Calu3 (cell line): ENCODE results near the gene CYFIP1. TPM values are rescaled to one million over a fixed set of nuclear protein-coding genes. Genes with fewer than 3 reads are reported as not detected.

ENCODE experiments used
- BruUV-seq: library from RNA; stranded (reverse); fragments of 400-500 nt; replicated peaks from 2 replicates; lab custom pipeline; 2021; lab: Mats Ljungman, UMichigan
- CTCF ChIA-PET: fragments of 300-600 bp; sonication (Branson Sonifier 250); formaldehyde crosslinking; loops from one replicate; lab custom pipeline; 2022; ENCODE audit warnings: antibody characterized with exemption; lab: Charles Lee
- DNase-seq: peaks from one replicate; pipeline ENCODE4 v3.0.0; 2022
- H3K27ac Mint-ChIP-seq: one replicate; pipeline ENCODE4 v1.8.0; 2022; ENCODE audit warnings: mixed read lengths; ENCODE audit not compliant: unreplicated experiment
- H3K27me3 Mint-ChIP-seq: one replicate; pipeline ENCODE4 v1.8.0; 2022; ENCODE audit warnings: mixed read lengths; ENCODE audit not compliant: unreplicated experiment
- H3K36me3 Mint-ChIP-seq: one replicate; pipeline ENCODE4 v1.8.0; 2022; ENCODE audit warnings: mild to moderate bottlenecking, moderate library complexity, mixed read lengths; ENCODE audit not compliant: insufficient read depth, unreplicated experiment
- H3K4me1 Mint-ChIP-seq: one replicate; pipeline ENCODE4 v1.8.0; 2022; ENCODE audit warnings: mild to moderate bottlenecking, low read depth, mixed read lengths; ENCODE audit not compliant: unreplicated experiment
- H3K4me3 Mint-ChIP-seq: one replicate; pipeline ENCODE4 v1.8.0; 2022; ENCODE audit warnings: mild to moderate bottlenecking, low read depth, moderate library complexity, mixed read lengths; ENCODE audit not compliant: unreplicated experiment
- H3K9me3 Mint-ChIP-seq: one replicate; pipeline ENCODE4 v1.8.0; 2022; ENCODE audit warnings: low read depth, mixed read lengths; ENCODE audit not compliant: unreplicated experiment
- intact Hi-C: fragments of 100-400 bp; cut with micrococcal nuclease; formaldehyde crosslinking; loops from one replicate; pipeline ENCODE4 v1.10.0; 2022; ENCODE audit not compliant: unreplicated experiment
- total RNA-seq: library from RNA; stranded (reverse); gene quantifications from 2 replicates; pipeline ENCODE4 v1.2.3, GENCODE V29; 2022
- TF ChIP-seq, protein P1 (sequence below): fragments of 200-600 bp; IDR thresholded peaks from one replicate; pipeline ENCODE4 v1.8.0; 2022; ENCODE audit warnings: antibody characterized with exemption; ENCODE audit not compliant: unreplicated experiment

The CYFIP1 gene
- total RNA-seq, 1 experiment from 2014 or later: 60.1 TPM

DNA sequence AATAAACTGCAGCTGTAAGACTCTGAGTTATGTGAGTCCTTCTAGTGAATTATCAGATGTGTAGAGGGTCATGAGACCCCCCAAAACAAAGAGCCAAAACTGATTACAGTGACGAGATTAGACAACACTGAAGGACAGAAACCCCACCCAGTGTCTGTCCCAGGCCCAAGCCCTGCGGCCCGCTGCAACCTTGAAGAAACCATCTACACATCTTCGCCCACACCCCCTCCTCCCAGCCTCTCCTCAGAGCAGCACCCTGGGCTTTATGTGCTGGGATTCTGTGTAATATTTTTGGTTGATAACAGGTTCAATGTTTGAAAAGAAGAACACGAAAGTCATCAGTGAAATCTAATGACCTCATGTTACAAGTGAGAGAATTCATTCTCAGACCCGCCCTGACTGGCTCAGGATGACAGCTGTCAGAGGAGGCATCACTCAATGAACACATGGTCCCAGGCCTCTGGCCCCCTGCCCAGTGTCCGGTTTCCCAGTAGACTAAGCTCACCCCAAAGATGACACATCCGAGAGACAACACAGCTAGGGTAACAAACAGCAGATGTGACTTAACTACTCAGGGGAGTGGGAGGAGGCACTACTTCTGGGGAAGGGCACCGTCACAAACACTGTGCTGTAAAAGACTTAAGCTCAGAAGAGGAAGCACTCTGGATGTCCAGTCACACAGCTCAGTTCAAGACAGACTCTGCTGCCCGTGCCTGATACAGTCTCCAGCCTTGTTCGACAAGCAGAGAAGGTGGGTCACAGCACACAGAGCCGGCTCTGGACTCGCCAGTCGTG lies 92.8 kb downstream of the CYFIP1 start:
- no peaks in the 10 kb centered on the region for H3K9me3 Mint-ChIP-seq
- DNase-seq: no peak

DNA sequence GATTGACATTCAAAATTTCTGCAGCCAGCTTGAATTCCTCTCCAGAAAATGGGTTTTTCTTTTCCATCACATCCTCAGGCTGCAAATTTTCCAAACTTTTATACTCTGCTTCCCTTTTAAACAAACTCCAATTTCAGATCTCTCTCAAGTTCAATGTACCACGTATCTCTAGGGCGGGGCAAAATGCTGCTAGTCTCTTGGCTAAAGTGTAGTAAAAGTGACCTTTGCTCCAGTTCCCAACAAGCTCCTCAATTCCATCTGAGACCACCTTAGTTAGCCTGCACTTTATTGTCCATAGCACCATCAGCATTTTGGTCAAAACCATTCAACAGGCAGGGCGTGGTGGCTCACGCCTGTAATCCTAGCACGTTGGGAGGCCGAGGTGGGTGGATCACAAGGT lies 95.0 kb downstream of the CYFIP1 start:
- no peak overlapping the region for H3K4me3 Mint-ChIP-seq
- no peaks in the 10 kb centered on the region for H3K27me3 Mint-ChIP-seq
- peaks cover 15% of the 10 kb centered on the region for H3K36me3 Mint-ChIP-seq
- CTCF ChIA-PET: no interaction called here
- intact Hi-C loops: no loop called here
- H3K27ac Mint-ChIP-seq: no peak overlapping the region
- H3K9me3 Mint-ChIP-seq: no peaks in the 10 kb centered on the region
- DNase-seq: no peak
- BruUV-seq: no TSS peak
- TF ChIP-seq, protein P1, sequence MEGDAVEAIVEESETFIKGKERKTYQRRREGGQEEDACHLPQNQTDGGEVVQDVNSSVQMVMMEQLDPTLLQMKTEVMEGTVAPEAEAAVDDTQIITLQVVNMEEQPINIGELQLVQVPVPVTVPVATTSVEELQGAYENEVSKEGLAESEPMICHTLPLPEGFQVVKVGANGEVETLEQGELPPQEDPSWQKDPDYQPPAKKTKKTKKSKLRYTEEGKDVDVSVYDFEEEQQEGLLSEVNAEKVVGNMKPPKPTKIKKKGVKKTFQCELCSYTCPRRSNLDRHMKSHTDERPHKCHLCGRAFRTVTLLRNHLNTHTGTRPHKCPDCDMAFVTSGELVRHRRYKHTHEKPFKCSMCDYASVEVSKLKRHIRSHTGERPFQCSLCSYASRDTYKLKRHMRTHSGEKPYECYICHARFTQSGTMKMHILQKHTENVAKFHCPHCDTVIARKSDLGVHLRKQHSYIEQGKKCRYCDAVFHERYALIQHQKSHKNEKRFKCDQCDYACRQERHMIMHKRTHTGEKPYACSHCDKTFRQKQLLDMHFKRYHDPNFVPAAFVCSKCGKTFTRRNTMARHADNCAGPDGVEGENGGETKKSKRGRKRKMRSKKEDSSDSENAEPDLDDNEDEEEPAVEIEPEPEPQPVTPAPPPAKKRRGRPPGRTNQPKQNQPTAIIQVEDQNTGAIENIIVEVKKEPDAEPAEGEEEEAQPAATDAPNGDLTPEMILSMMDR: no peak
- H3K4me1 Mint-ChIP-seq: no peaks in the 10 kb centered on the region

More for the DNA sequence above, 92.8 kb downstream of the CYFIP1 start:
- H3K36me3 Mint-ChIP-seq: peaks cover 9% of the 10 kb centered on the region
- no peak overlapping the region for H3K4me3 Mint-ChIP-seq
- TF ChIP-seq, protein P1: no peak
- intact Hi-C loops: no loop called here
- BruUV-seq: no TSS peak
- H3K4me1 Mint-ChIP-seq: no peaks in the 10 kb centered on the region
- no peaks in the 10 kb centered on the region for H3K27me3 Mint-ChIP-seq
- no peak overlapping the region for H3K27ac Mint-ChIP-seq
- CTCF ChIA-PET: no interaction called here

DNA sequence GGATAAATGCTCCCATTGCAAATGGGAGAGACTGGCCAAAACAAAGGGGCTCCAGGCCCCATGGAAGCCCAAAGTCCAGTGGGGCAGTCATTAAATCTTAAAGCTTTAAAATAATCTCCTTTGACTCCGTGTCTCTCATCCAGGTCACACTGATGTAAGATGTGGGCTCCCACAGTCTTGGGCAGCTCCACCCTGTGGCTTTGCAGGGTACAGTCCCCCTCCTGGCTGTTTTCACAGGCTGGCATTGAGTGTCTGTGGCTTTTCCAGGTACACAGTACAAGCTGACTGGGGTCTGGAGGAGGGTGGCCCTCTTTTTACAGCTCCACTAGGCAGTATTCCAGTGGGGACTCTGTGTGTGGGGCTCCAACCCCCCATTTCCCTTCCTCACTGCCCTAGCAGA lies 95.8 kb downstream of the CYFIP1 start:
- Mint-ChIP-seq H3K27me3 (no peaks in the 10 kb centered on the region), H3K36me3 (peaks cover 9% of the 10 kb centered on the region), H3K27ac (no peak overlapping the region), H3K9me3 (no peaks in the 10 kb centered on the region), H3K4me1 (no peaks in the 10 kb centered on the region), H3K4me3 (no peak overlapping the region)
- no TSS peak for BruUV-seq
- TF ChIP-seq, protein P1: no peak
- intact Hi-C loops: no loop called here
- no peak for DNase-seq
- CTCF ChIA-PET: no interaction called here

DNA sequence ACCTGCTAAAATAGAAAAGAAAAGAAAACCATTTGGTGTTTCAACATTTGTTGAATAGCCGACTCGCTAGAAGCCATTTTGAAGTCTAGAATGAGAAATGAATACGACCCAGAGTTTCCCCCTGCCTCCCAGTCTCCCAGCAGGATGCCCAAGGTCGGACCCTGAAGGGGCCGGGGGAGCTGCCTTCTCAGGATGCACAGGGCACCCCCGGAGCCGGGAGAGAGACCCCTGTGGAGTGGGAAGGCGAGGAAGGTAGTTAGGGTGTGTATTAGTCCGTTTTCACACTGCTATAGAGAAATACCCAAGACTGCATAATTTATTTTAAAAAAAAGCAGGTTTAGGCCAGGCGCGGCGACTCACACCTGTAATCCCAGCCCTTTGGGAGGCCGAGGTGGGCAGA lies 97.0 kb downstream of the CYFIP1 start:
- no peak overlapping the region for H3K4me3 Mint-ChIP-seq
- CTCF ChIA-PET: no interaction called here
- H3K9me3 Mint-ChIP-seq: no peaks in the 10 kb centered on the region
- no peaks in the 10 kb centered on the region for H3K27me3 Mint-ChIP-seq
- TF ChIP-seq, protein P1: no peak
- H3K36me3 Mint-ChIP-seq: peaks cover 6% of the 10 kb centered on the region
- intact Hi-C loops: no loop called here
- DNase-seq: no peak
- H3K27ac Mint-ChIP-seq: no peak overlapping the region
- BruUV-seq: no TSS peak
- H3K4me1 Mint-ChIP-seq: no peaks in the 10 kb centered on the region
